NOMO-1 treated with dmso at 0.1 percent for 144 hours (cell line): ENCODE data around the gene PPRC1.

ENCODE experiments used
- DNase-seq: peaks from one replicate; lab custom pipeline; 2025; ENCODE audit not compliant: unreplicated experiment; lab: John Stamatoyannopoulos, UW

Gene PPRC1, protein sequence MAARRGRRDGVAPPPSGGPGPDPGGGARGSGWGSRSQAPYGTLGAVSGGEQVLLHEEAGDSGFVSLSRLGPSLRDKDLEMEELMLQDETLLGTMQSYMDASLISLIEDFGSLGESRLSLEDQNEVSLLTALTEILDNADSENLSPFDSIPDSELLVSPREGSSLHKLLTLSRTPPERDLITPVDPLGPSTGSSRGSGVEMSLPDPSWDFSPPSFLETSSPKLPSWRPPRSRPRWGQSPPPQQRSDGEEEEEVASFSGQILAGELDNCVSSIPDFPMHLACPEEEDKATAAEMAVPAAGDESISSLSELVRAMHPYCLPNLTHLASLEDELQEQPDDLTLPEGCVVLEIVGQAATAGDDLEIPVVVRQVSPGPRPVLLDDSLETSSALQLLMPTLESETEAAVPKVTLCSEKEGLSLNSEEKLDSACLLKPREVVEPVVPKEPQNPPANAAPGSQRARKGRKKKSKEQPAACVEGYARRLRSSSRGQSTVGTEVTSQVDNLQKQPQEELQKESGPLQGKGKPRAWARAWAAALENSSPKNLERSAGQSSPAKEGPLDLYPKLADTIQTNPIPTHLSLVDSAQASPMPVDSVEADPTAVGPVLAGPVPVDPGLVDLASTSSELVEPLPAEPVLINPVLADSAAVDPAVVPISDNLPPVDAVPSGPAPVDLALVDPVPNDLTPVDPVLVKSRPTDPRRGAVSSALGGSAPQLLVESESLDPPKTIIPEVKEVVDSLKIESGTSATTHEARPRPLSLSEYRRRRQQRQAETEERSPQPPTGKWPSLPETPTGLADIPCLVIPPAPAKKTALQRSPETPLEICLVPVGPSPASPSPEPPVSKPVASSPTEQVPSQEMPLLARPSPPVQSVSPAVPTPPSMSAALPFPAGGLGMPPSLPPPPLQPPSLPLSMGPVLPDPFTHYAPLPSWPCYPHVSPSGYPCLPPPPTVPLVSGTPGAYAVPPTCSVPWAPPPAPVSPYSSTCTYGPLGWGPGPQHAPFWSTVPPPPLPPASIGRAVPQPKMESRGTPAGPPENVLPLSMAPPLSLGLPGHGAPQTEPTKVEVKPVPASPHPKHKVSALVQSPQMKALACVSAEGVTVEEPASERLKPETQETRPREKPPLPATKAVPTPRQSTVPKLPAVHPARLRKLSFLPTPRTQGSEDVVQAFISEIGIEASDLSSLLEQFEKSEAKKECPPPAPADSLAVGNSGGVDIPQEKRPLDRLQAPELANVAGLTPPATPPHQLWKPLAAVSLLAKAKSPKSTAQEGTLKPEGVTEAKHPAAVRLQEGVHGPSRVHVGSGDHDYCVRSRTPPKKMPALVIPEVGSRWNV (N-terminal part only)

DNA sequence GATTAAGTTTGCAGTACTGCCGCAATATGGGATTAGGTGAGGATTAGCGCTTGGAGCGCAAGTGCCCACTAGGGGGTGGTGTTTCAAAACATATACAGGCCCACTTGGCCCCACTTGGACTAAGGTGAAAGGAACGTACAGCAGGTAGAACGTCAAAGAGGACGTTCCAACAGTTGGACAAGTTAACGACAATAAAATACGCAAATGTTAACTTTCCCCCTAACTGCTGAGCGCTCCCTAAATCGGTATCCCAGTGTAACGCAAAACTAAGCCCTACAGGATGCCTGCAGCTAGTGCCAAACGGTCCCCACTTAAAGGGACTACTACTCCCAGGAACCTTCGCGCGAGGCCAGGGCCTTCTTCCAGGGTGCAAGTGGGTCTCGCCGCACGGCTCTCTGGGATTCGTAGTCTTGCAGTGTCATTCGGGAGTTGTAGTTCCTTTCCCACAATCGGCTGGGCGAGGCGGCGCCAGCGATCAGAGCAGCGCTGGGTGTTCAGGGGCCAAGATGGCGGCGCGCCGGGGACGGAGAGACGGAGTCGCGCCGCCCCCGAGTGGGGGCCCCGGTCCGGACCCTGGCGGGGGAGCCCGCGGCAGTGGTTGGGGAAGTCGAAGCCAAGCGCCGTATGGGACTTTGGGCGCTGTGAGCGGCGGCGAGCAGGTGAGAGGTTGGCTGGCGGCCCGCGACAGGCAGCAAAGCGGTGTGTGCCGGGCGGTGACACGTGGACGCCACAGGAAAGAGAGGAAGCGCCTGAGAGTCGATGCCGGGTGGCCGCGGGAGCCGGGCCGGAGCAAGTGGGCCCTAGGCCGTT is at the start of gene PPRC1:
PPRC1 (plus strand) TSS at position 478 of the 810 bp plus-strand sequence; CDS start at position 507, 29 bp downstream.
- DNase-seq: peak; percentile 98

- no peak for DNase-seq
These were observed 49.3 kb upstream of the PPRC1 start for GRCh38 chr10:102083541-102083940.

DNA sequence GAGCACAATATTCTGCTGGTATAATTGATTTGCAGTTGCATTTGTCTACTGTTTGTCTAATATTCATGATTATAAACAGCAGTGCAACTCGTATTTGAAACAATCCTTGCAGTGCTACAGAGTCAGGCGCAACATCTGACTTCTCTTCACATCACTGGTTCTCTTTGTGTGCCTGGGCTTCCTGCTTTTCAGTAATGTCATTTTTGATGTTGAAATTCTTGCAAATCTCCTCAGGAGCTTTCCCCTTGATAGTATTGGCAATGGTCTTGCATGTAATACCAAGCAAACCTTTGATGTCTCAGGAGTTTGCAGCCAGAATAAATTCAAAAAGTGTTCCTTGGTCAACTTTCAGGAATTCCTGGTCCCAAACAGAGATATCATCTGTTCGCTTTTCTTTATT is 47.5 kb upstream of the PPRC1 start:
- peak; percentile 1 for DNase-seq

GRCh38 chr10:102086196-102086595 is 46.6 kb upstream of the PPRC1 start:
- DNase-seq: no peak

- no peak for DNase-seq
These were observed 42.1 kb upstream of the PPRC1 start for GRCh38 chr10:102090772-102091171.

DNA sequence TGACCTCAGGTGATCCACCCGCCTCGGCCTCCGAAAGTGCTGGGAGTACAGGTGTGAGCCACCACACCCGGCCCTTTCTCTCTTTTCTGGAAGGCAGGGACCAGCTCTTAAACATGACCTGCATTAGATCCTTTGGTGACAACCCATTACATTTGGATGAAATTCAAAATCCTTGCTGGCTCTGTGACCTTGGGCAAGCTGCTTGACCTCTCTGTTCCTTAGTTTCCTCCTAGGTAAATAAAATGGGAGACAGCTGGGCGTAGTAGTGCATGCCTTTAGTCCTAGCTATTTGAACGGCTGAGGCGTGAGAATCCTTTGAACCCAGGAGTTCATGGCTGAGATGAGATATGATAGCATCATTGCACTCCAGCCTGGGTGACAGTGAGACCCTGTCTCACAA is 36.4 kb upstream of the PPRC1 start:
- DNase-seq: no peak

DNA sequence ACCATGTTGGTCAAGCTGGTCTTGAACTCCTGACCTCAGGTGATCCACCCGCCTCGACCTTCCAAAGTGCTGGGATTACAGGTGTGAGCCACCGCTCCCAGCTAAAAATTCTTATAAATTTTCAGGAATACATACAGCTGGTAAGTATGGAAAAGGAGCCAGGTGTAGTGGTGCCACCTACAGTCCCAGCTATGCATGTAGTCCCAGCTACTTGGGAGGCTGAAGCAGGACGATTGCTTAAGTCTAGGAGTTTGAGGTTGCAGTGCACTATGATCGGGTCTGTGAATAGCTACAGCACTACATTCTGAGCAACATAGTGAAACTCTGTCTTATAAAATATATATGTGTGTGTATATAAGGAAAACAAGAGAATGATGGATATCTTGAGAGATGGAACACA is 31.7 kb upstream of the PPRC1 start:
- DNase-seq: no peak

GRCh38 chr10:102102421-102102820 is 30.4 kb upstream of the PPRC1 start:
- DNase-seq: no peak

- no peak for DNase-seq
These were observed 25.8 kb upstream of the PPRC1 start for GRCh38 chr10:102106998-102107397.

DNA sequence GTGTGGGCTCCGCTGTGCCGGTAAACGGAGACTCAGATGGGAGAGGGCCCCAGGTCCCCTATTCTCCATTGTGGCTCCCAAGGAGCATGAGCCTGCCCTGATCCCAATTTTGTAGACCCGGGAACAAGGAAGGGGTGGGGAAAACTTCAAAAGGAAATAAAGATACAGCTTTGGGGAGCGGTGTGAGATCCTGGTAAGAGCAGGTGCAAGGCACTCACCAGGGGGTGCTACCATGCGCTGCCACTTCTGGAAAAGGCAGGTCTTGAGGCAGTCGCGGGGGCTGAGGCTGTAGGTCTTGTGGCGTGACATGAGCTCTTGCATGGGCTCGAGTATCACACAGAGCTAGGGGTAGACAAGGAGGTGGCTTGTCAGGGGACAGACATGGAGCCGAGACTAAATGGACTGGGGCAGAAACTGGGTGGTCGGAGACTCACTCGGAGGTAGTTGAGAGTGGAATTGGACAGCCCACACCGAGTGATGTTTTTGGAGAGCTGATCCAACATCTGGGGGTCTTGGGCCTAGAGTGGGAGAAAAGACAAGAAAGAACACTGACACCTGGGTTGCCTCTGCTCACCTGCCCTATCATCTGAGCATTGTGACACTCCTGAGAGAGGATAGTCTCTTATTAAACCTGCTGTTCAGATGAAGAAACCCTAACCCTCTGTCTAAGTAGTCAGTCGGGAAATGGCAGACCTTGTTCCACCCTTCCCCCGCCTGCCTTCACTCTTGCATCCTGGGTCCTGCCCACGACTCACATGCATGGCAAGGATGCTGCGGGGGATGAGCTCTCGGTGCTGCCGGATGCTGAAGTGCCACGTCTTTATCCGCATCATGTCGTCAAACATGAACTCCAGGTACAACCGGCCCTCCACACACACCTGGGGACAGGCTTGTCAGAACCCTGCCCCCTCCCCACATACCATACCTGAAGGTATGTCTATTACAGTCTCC is 23.4 kb upstream of the PPRC1 start:
- DNase-seq: no peak

GRCh38 chr10:102111276-102111675 is 21.6 kb upstream of the PPRC1 start:
- no peak for DNase-seq

GRCh38 chr10:102112210-102112817 is 20.5 kb upstream of the PPRC1 start:
- no peak for DNase-seq

- no peak for DNase-seq
These were observed 19.4 kb upstream of the PPRC1 start for GRCh38 chr10:102113261-102113955.

DNA sequence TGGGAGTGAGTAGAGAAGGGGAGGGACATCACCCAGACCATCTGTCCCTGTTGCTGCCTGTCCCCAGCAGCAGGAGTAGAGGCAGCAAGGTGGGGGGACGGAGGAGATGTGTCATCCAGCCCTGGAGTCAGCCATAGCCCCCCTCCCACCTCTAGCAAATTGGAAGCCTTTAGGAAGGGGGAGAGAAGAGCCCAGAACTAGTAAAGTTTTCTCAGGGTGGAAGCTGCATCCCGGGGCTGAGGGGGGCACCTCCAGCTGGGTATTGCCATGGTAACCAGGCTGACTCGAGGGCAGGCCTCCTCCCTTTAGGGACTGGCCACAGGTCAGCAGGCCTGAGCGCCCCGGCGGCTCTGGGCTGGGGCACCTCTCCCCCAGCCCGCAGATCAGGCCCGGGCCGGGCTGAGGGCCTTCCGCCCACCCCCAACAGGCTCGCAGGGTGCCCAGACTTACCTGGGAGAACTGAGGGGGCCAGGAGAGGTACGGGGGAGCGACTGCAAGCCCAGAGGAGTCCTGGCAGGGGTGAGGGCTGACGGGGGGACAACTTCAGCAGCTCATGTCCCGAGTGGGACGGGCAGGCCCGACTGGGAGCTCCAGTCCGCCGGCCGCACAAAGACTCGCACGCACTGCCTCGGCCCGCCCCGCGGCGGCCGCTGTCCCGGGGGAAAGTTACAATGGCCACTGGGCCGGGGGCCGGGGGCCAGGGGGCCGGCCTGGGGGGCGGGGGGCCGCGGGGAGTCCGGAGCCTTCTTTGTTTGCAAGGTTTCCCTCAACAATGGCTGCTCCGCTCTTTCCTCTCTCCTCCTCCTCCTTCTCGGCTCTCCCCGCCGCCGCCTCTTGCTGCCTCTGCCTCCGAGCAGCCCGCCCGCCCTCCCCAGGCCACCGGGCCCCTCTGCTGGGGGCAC is 18.6 kb upstream of the PPRC1 start:
- DNase-seq: no peak

- DNase-seq: peak; percentile 85
These were observed 17.8 kb upstream of the PPRC1 start for GRCh38 chr10:102114861-102115618.

DNA sequence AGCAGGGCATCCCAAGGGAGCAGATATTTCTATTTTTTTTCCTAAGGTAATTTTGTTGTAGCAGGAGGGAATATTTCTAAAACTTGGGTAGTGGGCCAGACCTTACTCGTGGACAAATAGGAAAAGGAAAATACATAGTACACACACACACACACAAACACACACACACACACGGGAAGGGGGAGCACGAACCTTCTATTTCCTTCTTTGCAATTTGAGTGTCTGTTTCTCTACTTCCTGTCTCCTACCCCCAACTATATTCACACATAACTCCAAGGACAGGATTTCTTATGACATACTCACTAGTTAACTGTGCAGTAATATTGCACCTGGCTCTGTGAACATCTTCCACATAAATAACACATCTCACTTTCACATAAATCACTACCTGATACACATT is 17.1 kb upstream of the PPRC1 start:
- peak; percentile 11 for DNase-seq
